Upper lobe of right lung (tissue), 1 donor: Measurements from ENCODE around the gene CLGN. TPM values are rescaled to one million over a fixed set of nuclear protein-coding genes. Genes with fewer than 3 reads are reported as not detected.

ENCODE experiments used
- ATAC-seq: fragments of 200-7000 bp; cut with Tn5 transposase; one replicate; pipeline ENCODE4 v1.9.1; 2020; ENCODE audit warnings: mild to moderate bottlenecking, moderate library complexity
- DNase-seq: peaks from one replicate; pipeline ENCODE4 v3.0.0-alpha.2; 2020
- H3K27ac ChIP-seq: fragments of 200-600 bp; one replicate; pipeline ENCODE4 v1.8.0; 2022
- H3K27me3 ChIP-seq: fragments of 200-600 bp; one replicate; pipeline ENCODE4 v1.8.0; 2022; ENCODE audit warnings: mild to moderate bottlenecking
- H3K36me3 ChIP-seq: fragments of 200-600 bp; one replicate; pipeline ENCODE4 v1.8.0; 2022
- H3K4me1 ChIP-seq: fragments of 200-600 bp; one replicate; pipeline ENCODE4 v1.8.0; 2022
- H3K4me3 ChIP-seq: fragments of 200-600 bp; one replicate; pipeline ENCODE4 v1.8.0; 2022; ENCODE audit warnings: mild to moderate bottlenecking
- H3K9me3 ChIP-seq: fragments of 200-600 bp; one replicate; pipeline ENCODE4 v1.8.0; 2022
- CTCF ChIP-seq: fragments of 200-600 bp; IDR thresholded peaks from one replicate; pipeline ENCODE4 v1.8.0; 2022; ENCODE audit warnings: antibody characterized with exemption
- intact Hi-C: fragments of 100-400 bp; cut with DNase I; formaldehyde crosslinking; loops from one replicate; pipeline ENCODE4 v1.11.0; 2022
- long read RNA-seq: library from polyadenylated mRNA; unstranded; transcript quantifications from one replicate; pipeline ENCODE4 v2.0.0, GENCODE V29; 2021
- total RNA-seq: library from RNA; stranded (reverse); fragmentation: NEBNext Ultra II Directional; extraction: Animal tissue kit (Norgen Biotek cat#: 25700); gene quantifications from one replicate; pipeline ENCODE4 v1.2.1, GENCODE V29; 2021
- donor health status: DM: no; HTN: yes; CAD: no; lungs with severe emphysema.

CLGN gene
- total RNA-seq: 0.93 TPM
- long read RNA-seq, partial matches to known transcripts: 0 of 3 reads
- long read RNA-seq, other reads (novel, unspliced or antisense): 0 of 3 reads

GRCh38 chr4:140427106-140427918 is at the start of gene CLGN:
TSS of gene CLGN (minus strand) at chr4:140427648. CDS start at chr4:140413078, 14,570 bp downstream.
- Histone ChIP-seq H3K4me1 (peaks cover 12% of the 10 kb centered on the region), H3K36me3 (no peaks in the 10 kb centered on the region), H3K9me3 (no peaks in the 10 kb centered on the region), H3K4me3 (peak within 1 kb of the TSS; percentile 62), H3K27ac (no peak within 1 kb of the TSS), H3K27me3 (peaks cover 4% of the 10 kb centered on the region)
- intact Hi-C loops: no loop called here
- ATAC-seq: peak; percentile 93
- DNase-seq: peak; percentile 85
- TF ChIP-seq CTCF: peak; percentile 40

GRCh38 chr4:140472156-140472555 is 44.7 kb upstream of the CLGN start:
- no peak for DNase-seq
- Histone ChIP-seq H3K27ac (no peak overlapping the region), H3K36me3 (no peaks in the 10 kb centered on the region), H3K4me1 (no peaks in the 10 kb centered on the region), H3K27me3 (peaks cover 17% of the 10 kb centered on the region), H3K9me3 (no peaks in the 10 kb centered on the region), H3K4me3 (no peak overlapping the region)
- TF ChIP-seq CTCF: no peak
- intact Hi-C loops: no loop called here
- no peak for ATAC-seq

- no peak for TF ChIP-seq CTCF
- no peak overlapping the region for H3K4me3 ChIP-seq
- H3K27me3 ChIP-seq: peaks cover 17% of the 10 kb centered on the region
- H3K27ac ChIP-seq: no peak overlapping the region
- H3K9me3 ChIP-seq: no peaks in the 10 kb centered on the region
- ATAC-seq (no peak), DNase-seq (no peak)
- H3K36me3 ChIP-seq: no peaks in the 10 kb centered on the region
- no peaks in the 10 kb centered on the region for H3K4me1 ChIP-seq
- intact Hi-C loops: no loop called here
These were observed 42.6 kb upstream of the CLGN start for GRCh38 chr4:140469791-140470733.

GRCh38 chr4:140466146-140466545 is 38.7 kb upstream of the CLGN start:
- Histone ChIP-seq H3K27me3 (peaks cover 17% of the 10 kb centered on the region), H3K9me3 (no peaks in the 10 kb centered on the region), H3K4me1 (no peaks in the 10 kb centered on the region), H3K36me3 (no peaks in the 10 kb centered on the region), H3K27ac (no peak overlapping the region), H3K4me3 (no peak overlapping the region)
- ATAC-seq (no peak), DNase-seq (no peak)
- TF ChIP-seq CTCF: no peak
- intact Hi-C loops: no loop called here

GRCh38 chr4:140463614-140464013 is 36.2 kb upstream of the CLGN start:
- Histone ChIP-seq H3K36me3 (no peaks in the 10 kb centered on the region), H3K27me3 (peaks cover 6% of the 10 kb centered on the region), H3K9me3 (no peaks in the 10 kb centered on the region), H3K27ac (no peak overlapping the region), H3K4me3 (no peak overlapping the region), H3K4me1 (no peaks in the 10 kb centered on the region)
- TF ChIP-seq CTCF: no peak
- intact Hi-C loops: no loop called here
- DNase-seq (no peak), ATAC-seq (no peak)
